Stimulated activated CD4-positive, alpha-beta T cell treated with anti-CD3 and anti-CD28 coated beads, TNF-alpha, amount 100 ng/mL, for 1 hour (primary cell): Measurements from ENCODE around the gene HINT2.

Experiments
- DNase-seq, 3 donors: peaks; one replicate each; pipeline ENCODE4 v3.0.0-alpha.2; 2020; ENCODE audit warnings: low read depth in 3 of 3, low spot score in 1 of 3

HINT2 gene

GRCh38 chr9:35814841-35815543 lies at the start of gene HINT2:
TSS of gene HINT2 (minus strand) at chr9:35815042. CDS start at chr9:35814979, 63 bp downstream.
- peak; percentile 89 to 94 (median 91) for DNase-seq

- DNase-seq, result no peak
These were observed 48.7 kb upstream of the HINT2 start for GRCh38 chr9:35863583-35863982.

GRCh38 chr9:35862328-35862727 lies 47.5 kb upstream of the HINT2 start:
- no peak for DNase-seq

GRCh38 chr9:35861161-35861897 lies 46.5 kb upstream of the HINT2 start:
- no peak for DNase-seq

- DNase-seq, result no peak
These were observed 45.1 kb upstream of the HINT2 start for GRCh38 chr9:35859990-35860339.

GRCh38 chr9:35859310-35859989 lies 44.6 kb upstream of the HINT2 start:
- no peak for DNase-seq

GRCh38 chr9:35858458-35858857 lies 43.6 kb upstream of the HINT2 start:
- DNase-seq, result no peak

- no peak for DNase-seq
These were observed 42.0 kb upstream of the HINT2 start for GRCh38 chr9:35856882-35857281.

GRCh38 chr9:35856206-35856605 lies 41.4 kb upstream of the HINT2 start:
- DNase-seq, result no peak

GRCh38 chr9:35854091-35854762 lies 39.4 kb upstream of the HINT2 start:
- DNase-seq, result no peak

- DNase-seq, result no peak
These were observed 38.3 kb upstream of the HINT2 start for GRCh38 chr9:35852876-35853865.

- DNase-seq, result no peak
These were observed 37.5 kb upstream of the HINT2 start for GRCh38 chr9:35852267-35852815.

- no peak for DNase-seq
These were observed 33.1 kb upstream of the HINT2 start for GRCh38 chr9:35847792-35848572.

GRCh38 chr9:35845824-35846771 lies 31.3 kb upstream of the HINT2 start:
- no peak for DNase-seq

- DNase-seq, result no peak
These were observed 29.9 kb upstream of the HINT2 start for GRCh38 chr9:35844628-35845270.

- DNase-seq, result no peak
These were observed 28.0 kb upstream of the HINT2 start for GRCh38 chr9:35842795-35843194.

- DNase-seq, result no peak
These were observed 27.3 kb upstream of the HINT2 start for GRCh38 chr9:35842020-35842745.
